Fibroblast of lung (primary cell): Measurements from ENCODE around the gene MAML2. TPM values are rescaled to one million over a fixed set of nuclear protein-coding genes. Genes with fewer than 3 reads are reported as not detected.

Source experiments
- DNase-seq, 2 donors: peaks; one replicate each; pipeline versions ENCODE4 v3.0.0 to v3.0.0-alpha.2; 2010; ENCODE audit warnings: low read depth in 2 of 2
- H2AFZ ChIP-seq: 2 replicates; pipeline ENCODE4 v1.5.1; 2012; ENCODE audit warnings: low read length, control low read depth, inconsistent platforms
- H3K27ac ChIP-seq: 2 replicates; pipeline ENCODE4 v1.5.1; 2011; ENCODE audit warnings: low read length, control low read depth; ENCODE audit not compliant: insufficient read depth
- H3K27me3 ChIP-seq: 2 replicates; pipeline ENCODE4 v1.5.1; 2011; ENCODE audit warnings: mild to moderate bottlenecking, low read length; ENCODE audit not compliant: control insufficient read depth, insufficient read depth
- H3K36me3 ChIP-seq: 2 replicates; pipeline ENCODE4 v1.5.1; 2011; ENCODE audit warnings: low read length; ENCODE audit not compliant: control insufficient read depth, insufficient read depth
- H3K4me1 ChIP-seq: 2 replicates; pipeline ENCODE4 v1.5.1; 2011; ENCODE audit warnings: low read length; ENCODE audit not compliant: control insufficient read depth, insufficient read depth; ENCODE audit errors: extremely low read depth
- H3K4me2 ChIP-seq: 2 replicates; pipeline ENCODE4 v1.5.1; 2011; ENCODE audit warnings: low read length, control low read depth; ENCODE audit not compliant: insufficient read depth; ENCODE audit errors: extremely low read depth
- H3K4me3 ChIP-seq, 4 experiments: fragments of 200-600 bp in 1 of 4; sonication (generic) in 1 of 4; replicated peaks in 1 of 4; 2 replicates each; pipeline ENCODE4 v1.5.1; 2011 to 2016; ENCODE audit warnings: low read length in 4 of 4, low read depth in 3 of 4, mild to moderate bottlenecking in 3 of 4, control low read depth in 2 of 4, inconsistent platforms in 1 of 4, mixed read lengths in 1 of 4; ENCODE audit not compliant: insufficient read depth in 1 of 4; ENCODE audit errors: control extremely low read depth in 1 of 4
- H3K79me2 ChIP-seq: 2 replicates; pipeline ENCODE4 v1.5.1; 2012; ENCODE audit warnings: mild to moderate bottlenecking, low read length, inconsistent platforms; ENCODE audit not compliant: control insufficient read depth, insufficient read depth
- H3K9ac ChIP-seq: 2 replicates; pipeline ENCODE4 v1.5.1; 2011; ENCODE audit warnings: mild to moderate bottlenecking, low read length, control low read depth; ENCODE audit not compliant: insufficient read depth
- H3K9me3 ChIP-seq: 2 replicates; pipeline ENCODE4 v1.5.1; 2012; ENCODE audit warnings: low read depth, low read length; ENCODE audit not compliant: control insufficient read depth, insufficient read depth
- H4K20me1 ChIP-seq: 2 replicates; pipeline ENCODE4 v1.5.1; 2011; ENCODE audit warnings: low read length; ENCODE audit not compliant: control insufficient read depth, insufficient read depth; ENCODE audit errors: extremely low read depth
- EZH2 ChIP-seq: IDR thresholded peaks from 2 replicates; pipeline ENCODE4 v1.5.1; 2012; ENCODE audit warnings: low read length, control low read depth, mild to moderate bottlenecking; ENCODE audit errors: missing control alignments
- polyA plus RNA-seq, 2 donors: library from polyadenylated mRNA; depleted of rRNA in 1 of 2; stranded (reverse) in 1 of 2; unstranded in 1 of 2; fragments of >200 nt; gene quantifications; 2 replicates each; pipeline ENCODE4 v1.2.1, GENCODE V29; 2011 to 2012; ENCODE audit warnings: missing spikeins in 1 of 2
- total RNA-seq: library from RNA; depleted of rRNA; stranded (reverse); fragments of >200 nt; gene quantifications from 2 replicates; pipeline ENCODE4 v1.2.1, GENCODE V29; 2014
- TF ChIP-seq, protein P1 (sequence below), 2 donors: IDR thresholded peaks in 1 of 2; conservative IDR thresholded peaks in 1 of 2; 1 replicate in 1 of 2; 2 replicates in 1 of 2; pipeline ENCODE4 v1.5.1; 2011 to 2012; ENCODE audit warnings: low read length in 2 of 2, control low read depth in 1 of 2, inconsistent platforms in 1 of 2, low read depth in 1 of 2, mild to moderate bottlenecking in 1 of 2

The MAML2 gene
- total and polyA plus RNA-seq, 2 donors (not counting 1 experiment from before 2014, with no cell fraction given), result 13.0 to 19.0 TPM

DNA sequence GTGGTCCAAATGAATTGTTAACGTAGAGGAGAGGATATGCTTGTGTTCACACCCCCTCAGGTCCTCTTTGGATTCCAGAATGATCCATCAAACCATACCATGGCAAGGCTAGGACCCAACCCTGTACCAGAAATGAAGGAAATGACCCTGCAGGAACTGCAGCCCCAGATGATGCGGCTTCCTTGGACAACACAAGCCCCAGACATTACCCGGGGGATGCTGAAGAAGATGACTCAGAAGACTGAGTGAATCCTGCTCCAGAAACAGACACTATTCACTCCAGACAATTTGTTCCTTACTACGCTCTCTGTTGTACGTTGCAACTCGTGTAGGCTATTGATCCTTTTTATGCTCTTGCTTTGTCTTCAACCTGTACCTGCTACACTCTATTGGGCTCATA is 403.9 kb downstream of the MAML2 start:
- TF ChIP-seq EZH2, result no peak
- TF ChIP-seq, protein P1, sequence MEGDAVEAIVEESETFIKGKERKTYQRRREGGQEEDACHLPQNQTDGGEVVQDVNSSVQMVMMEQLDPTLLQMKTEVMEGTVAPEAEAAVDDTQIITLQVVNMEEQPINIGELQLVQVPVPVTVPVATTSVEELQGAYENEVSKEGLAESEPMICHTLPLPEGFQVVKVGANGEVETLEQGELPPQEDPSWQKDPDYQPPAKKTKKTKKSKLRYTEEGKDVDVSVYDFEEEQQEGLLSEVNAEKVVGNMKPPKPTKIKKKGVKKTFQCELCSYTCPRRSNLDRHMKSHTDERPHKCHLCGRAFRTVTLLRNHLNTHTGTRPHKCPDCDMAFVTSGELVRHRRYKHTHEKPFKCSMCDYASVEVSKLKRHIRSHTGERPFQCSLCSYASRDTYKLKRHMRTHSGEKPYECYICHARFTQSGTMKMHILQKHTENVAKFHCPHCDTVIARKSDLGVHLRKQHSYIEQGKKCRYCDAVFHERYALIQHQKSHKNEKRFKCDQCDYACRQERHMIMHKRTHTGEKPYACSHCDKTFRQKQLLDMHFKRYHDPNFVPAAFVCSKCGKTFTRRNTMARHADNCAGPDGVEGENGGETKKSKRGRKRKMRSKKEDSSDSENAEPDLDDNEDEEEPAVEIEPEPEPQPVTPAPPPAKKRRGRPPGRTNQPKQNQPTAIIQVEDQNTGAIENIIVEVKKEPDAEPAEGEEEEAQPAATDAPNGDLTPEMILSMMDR (conservative IDR thresholded peaks at IDR 0.05 in 1 of 2, IDR thresholded peaks at IDR 0.05 in 1 of 2; ENCODE audit: low read depth in 1 of 2, low read length in 2 of 2), result no peak
- H3K27ac ChIP-seq, result no peak overlapping the region
- H3K4me3 ChIP-seq, result no peak overlapping the region
- H4K20me1 ChIP-seq, result no peaks in the 10 kb centered on the region
- H3K9me3 ChIP-seq, result no peaks in the 10 kb centered on the region
- no peaks in the 10 kb centered on the region for H3K27me3 ChIP-seq
- no peaks in the 10 kb centered on the region for H3K36me3 ChIP-seq
- H3K9ac ChIP-seq, result no peak overlapping the region
- H3K4me2 ChIP-seq, result no peak overlapping the region
- DNase-seq, result no peak
- no peak overlapping the region for H2AFZ ChIP-seq
- no peaks in the 10 kb centered on the region for H3K4me1 ChIP-seq
- H3K79me2 ChIP-seq, result no peaks in the 10 kb centered on the region

DNA sequence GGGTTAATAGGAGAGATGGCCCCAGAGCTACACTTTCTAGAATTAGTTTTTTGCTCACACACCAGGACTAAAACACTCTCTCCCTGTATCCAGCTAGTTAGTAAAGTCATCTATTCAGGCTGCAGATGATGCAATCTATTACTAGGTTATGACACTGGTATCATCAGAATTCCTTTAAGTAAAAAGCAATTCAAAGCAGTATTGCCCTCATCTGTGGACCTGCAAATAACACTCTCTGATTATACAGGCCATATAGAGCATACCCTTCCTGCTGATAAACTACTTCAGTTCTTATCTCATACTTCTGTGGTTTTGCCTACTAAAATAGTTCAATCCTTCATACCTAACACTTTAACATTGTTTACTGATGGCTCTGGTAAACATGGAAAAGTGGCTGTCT is 405.6 kb downstream of the MAML2 start:
- TF ChIP-seq EZH2, result no peak
- TF ChIP-seq, protein P1 (conservative IDR thresholded peaks at IDR 0.05 in 1 of 2, IDR thresholded peaks at IDR 0.05 in 1 of 2; ENCODE audit: low read depth in 1 of 2, low read length in 2 of 2), result no peak
- H3K27me3 ChIP-seq, result no peaks in the 10 kb centered on the region
- no peaks in the 10 kb centered on the region for H3K36me3 ChIP-seq
- DNase-seq, result peak in 1 of 2 donors; percentile 37
- H2AFZ ChIP-seq, result no peak overlapping the region
- no peak overlapping the region for H3K4me3 ChIP-seq
- H3K27ac ChIP-seq, result no peak overlapping the region
- no peaks in the 10 kb centered on the region for H3K9me3 ChIP-seq
- H3K9ac ChIP-seq, result no peak overlapping the region
- no peaks in the 10 kb centered on the region for H3K79me2 ChIP-seq
- H3K4me2 ChIP-seq, result no peak overlapping the region
- H4K20me1 ChIP-seq, result no peaks in the 10 kb centered on the region
- H3K4me1 ChIP-seq, result no peaks in the 10 kb centered on the region

DNA sequence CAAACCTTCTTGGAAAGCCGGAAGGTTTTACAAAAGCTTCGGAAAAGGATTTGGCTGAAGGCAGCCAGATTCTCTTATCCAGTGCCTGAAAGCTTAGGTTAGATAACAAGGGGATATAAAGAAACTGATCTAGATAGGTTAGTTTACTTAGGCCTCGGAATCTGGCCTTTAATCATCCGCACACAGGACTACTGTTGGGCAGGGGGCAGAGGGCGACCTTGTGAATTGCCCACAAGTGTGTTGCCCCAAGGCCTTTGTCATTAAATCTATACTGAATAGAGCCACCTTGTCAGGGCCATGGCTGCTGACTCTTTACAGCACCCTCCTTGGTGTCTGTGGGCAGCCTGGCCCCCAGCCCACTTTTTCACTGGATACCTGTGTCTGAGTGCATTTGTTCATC is 409.4 kb downstream of the MAML2 start:
- Histone ChIP-seq H3K4me3 (no peak overlapping the region), H3K9me3 (no peaks in the 10 kb centered on the region), H3K79me2 (no peaks in the 10 kb centered on the region), H2AFZ (no peak overlapping the region), H3K4me2 (no peak overlapping the region), H3K9ac (no peak overlapping the region), H3K27ac (no peak overlapping the region), H4K20me1 (no peaks in the 10 kb centered on the region), H3K36me3 (no peaks in the 10 kb centered on the region), H3K27me3 (no peaks in the 10 kb centered on the region), H3K4me1 (no peaks in the 10 kb centered on the region)
- DNase-seq, result no peak
- TF ChIP-seq EZH2, result no peak
- TF ChIP-seq, protein P1 (conservative IDR thresholded peaks at IDR 0.05 in 1 of 2, IDR thresholded peaks at IDR 0.05 in 1 of 2; ENCODE audit: low read depth in 1 of 2, low read length in 2 of 2), result no peak
